PFSK-1 (cell line): Measurements from ENCODE around the gene PPP2R1B.

Source experiments
- POLR2AphosphoS5 ChIP-seq: IDR thresholded peaks from 2 replicates; pipeline ENCODE4 v1.6.1; 2012; ENCODE audit warnings: low read depth, mild to moderate bottlenecking, control low read depth, low read length, moderate library complexity
- TAF1 ChIP-seq: IDR thresholded peaks from 2 replicates; pipeline ENCODE4 v1.6.1; 2012; ENCODE audit warnings: low read length, control low read depth, borderline replicate concordance; ENCODE audit not compliant: insufficient read depth
- TF ChIP-seq, protein P1 (sequence below), 2 experiments: IDR thresholded peaks; 2 replicates each; pipeline versions ENCODE4 v1.6.1 to v1.8.0; 2011 to 2012; ENCODE audit warnings: low read depth in 2 of 2, low read length in 2 of 2, control low read depth in 1 of 2, inconsistent platforms in 1 of 2, mild to moderate bottlenecking in 1 of 2, moderate library complexity in 1 of 2; ENCODE audit not compliant: insufficient read depth in 1 of 2

GRCh38 chr11:111770581-111771134 lies 4.5 kb upstream of the PPP2R1B start:
- TF ChIP-seq, protein P1, sequence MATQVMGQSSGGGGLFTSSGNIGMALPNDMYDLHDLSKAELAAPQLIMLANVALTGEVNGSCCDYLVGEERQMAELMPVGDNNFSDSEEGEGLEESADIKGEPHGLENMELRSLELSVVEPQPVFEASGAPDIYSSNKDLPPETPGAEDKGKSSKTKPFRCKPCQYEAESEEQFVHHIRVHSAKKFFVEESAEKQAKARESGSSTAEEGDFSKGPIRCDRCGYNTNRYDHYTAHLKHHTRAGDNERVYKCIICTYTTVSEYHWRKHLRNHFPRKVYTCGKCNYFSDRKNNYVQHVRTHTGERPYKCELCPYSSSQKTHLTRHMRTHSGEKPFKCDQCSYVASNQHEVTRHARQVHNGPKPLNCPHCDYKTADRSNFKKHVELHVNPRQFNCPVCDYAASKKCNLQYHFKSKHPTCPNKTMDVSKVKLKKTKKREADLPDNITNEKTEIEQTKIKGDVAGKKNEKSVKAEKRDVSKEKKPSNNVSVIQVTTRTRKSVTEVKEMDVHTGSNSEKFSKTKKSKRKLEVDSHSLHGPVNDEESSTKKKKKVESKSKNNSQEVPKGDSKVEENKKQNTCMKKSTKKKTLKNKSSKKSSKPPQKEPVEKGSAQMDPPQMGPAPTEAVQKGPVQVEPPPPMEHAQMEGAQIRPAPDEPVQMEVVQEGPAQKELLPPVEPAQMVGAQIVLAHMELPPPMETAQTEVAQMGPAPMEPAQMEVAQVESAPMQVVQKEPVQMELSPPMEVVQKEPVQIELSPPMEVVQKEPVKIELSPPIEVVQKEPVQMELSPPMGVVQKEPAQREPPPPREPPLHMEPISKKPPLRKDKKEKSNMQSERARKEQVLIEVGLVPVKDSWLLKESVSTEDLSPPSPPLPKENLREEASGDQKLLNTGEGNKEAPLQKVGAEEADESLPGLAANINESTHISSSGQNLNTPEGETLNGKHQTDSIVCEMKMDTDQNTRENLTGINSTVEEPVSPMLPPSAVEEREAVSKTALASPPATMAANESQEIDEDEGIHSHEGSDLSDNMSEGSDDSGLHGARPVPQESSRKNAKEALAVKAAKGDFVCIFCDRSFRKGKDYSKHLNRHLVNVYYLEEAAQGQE (IDR thresholded peaks at IDR 0.05; ENCODE audit: insufficient read depth in 1 of 2, low read depth in 2 of 2, low read length in 2 of 2), result no peak
- TF ChIP-seq POLR2AphosphoS5 (no peak), TAF1 (no peak)
